ENCODE measurements around the gene SLC31A2.

GRCh38 chr9:113199683-113200329, 49.0 kb downstream of the SLC31A2 start:
- TF ChIP-seq CTCF (IDR thresholded peaks at IDR 0.05; ENCODE audit: low read depth, low read length) (no peak), EZH2phosphoT487 (IDR thresholded peaks at IDR 0.05; ENCODE audit: low read depth) (no peak)
